DOHH2 (cell line): ENCODE results near the gene DCANP1.

Experiments
- H3F3A ChIP-seq: fragments of 200-600 bp; sonication (generic), shearing (Covaris generic); 2 replicates; pipeline ENCODE4 v1.6.0; 2016; ENCODE audit warnings: antibody characterized with exemption, mild to moderate bottlenecking; ENCODE audit not compliant: control insufficient read depth, insufficient read depth
- H3K27ac ChIP-seq: fragments of 200-600 bp; sonication (generic); 2 replicates; pipeline ENCODE4 v1.5.1; 2014; ENCODE audit warnings: low read depth, mild to moderate bottlenecking, low read length, moderate library complexity
- H3K27me3 ChIP-seq: fragments of 200-600 bp; sonication (generic); 2 replicates; pipeline ENCODE4 v1.6.1; 2014; ENCODE audit warnings: mild to moderate bottlenecking, low read length, mixed read lengths; ENCODE audit not compliant: control insufficient read depth
- H3K36me3 ChIP-seq: fragments of 200-600 bp; sonication (generic); 2 replicates; pipeline ENCODE4 v1.6.1; 2014; ENCODE audit warnings: mild to moderate bottlenecking, low read length, moderate library complexity, mixed read lengths; ENCODE audit not compliant: control insufficient read depth
- H3K4me1 ChIP-seq: fragments of 200-600 bp; sonication (generic); 2 replicates; pipeline ENCODE4 v1.6.1; 2014; ENCODE audit warnings: mild to moderate bottlenecking, low read length, mixed read lengths; ENCODE audit not compliant: control insufficient read depth
- H3K4me2 ChIP-seq: fragments of 200-600 bp; sonication (generic); 2 replicates; pipeline ENCODE4 v1.6.0; 2014; ENCODE audit warnings: mild to moderate bottlenecking, low read length, moderate library complexity
- H3K4me3 ChIP-seq: fragments of 200-600 bp; sonication (generic); 2 replicates; pipeline ENCODE4 v1.5.1; 2014; ENCODE audit warnings: mild to moderate bottlenecking, low read length, mixed read lengths
- H3K79me2 ChIP-seq: fragments of 200-600 bp; sonication (generic); 2 replicates; pipeline ENCODE4 v1.6.1; 2014; ENCODE audit warnings: mild to moderate bottlenecking, low read length, mixed read lengths; ENCODE audit not compliant: control insufficient read depth
- H3K9me2 ChIP-seq: fragments of 200-600 bp; sonication (generic); replicated peaks from 2 replicates; pipeline ENCODE4 v1.6.1; 2014; ENCODE audit warnings: mild to moderate bottlenecking, low read length, mixed read lengths; ENCODE audit not compliant: control insufficient read depth
- H3K9me3 ChIP-seq: fragments of 200-600 bp; sonication (generic); 2 replicates; pipeline ENCODE4 v1.6.1; 2014; ENCODE audit warnings: antibody characterized with exemption, low read length, mixed read lengths; ENCODE audit not compliant: control insufficient read depth, insufficient read depth
- H4K20me1 ChIP-seq: fragments of 200-600 bp; sonication (generic); 2 replicates; pipeline ENCODE4 v1.6.0; 2014; ENCODE audit warnings: low read depth, mild to moderate bottlenecking, antibody characterized with exemption, low read length, moderate library complexity; ENCODE audit not compliant: control insufficient read depth, insufficient read depth
- CTCF ChIP-seq: fragments of 200-600 bp; sonication (generic); IDR thresholded peaks from one replicate; pipeline ENCODE4 v1.5.1; 2014; ENCODE audit warnings: antibody characterized with exemption, mild to moderate bottlenecking, low read depth, low read length; ENCODE audit not compliant: poor library complexity, severe bottlenecking
- EZH2phosphoT487 ChIP-seq: fragments of 200-600 bp; sonication (generic); IDR thresholded peaks from 2 replicates; pipeline ENCODE4 v1.6.1; 2017; ENCODE audit warnings: borderline replicate concordance, mild to moderate bottlenecking, antibody characterized with exemption, low read length, moderate library complexity, mixed read lengths

The DCANP1 gene

DNA sequence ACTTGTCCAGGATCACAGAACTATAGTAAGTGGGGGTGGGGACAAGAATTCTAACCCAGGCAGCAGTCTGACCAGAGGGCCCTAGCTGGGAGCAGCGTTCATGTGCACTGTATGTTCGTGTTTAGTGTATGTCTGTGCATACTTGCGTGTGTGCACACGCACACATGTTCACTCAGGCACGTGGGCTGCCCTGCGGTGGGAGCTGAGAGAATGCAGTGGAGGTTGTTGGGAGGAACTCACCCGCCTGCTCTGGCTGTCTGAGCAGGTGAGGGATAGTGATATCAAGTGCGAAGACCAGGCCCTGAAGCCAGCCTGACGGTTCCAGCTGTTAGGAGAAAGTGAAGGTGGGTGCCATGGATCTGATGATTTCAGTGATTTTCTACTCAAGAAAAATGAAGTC lies 942 bp downstream of the DCANP1 start:
- TF ChIP-seq EZH2phosphoT487, result no peak
- TF ChIP-seq CTCF, result no peak
- Histone ChIP-seq H3K4me3 (no peak overlapping the region), H4K20me1 (no peaks in the 10 kb centered on the region), H3K9me2 (no peaks in the 10 kb centered on the region), H3K27ac (no peak overlapping the region), H3F3A (no peaks in the 10 kb centered on the region), H3K4me1 (no peaks in the 10 kb centered on the region), H3K79me2 (no peaks in the 10 kb centered on the region), H3K4me2 (no peak overlapping the region), H3K9me3 (no peaks in the 10 kb centered on the region), H3K36me3 (no peaks in the 10 kb centered on the region), H3K27me3 (peaks cover 10% of the 10 kb centered on the region; the same call in 1 of the 2 replicates)

DNA sequence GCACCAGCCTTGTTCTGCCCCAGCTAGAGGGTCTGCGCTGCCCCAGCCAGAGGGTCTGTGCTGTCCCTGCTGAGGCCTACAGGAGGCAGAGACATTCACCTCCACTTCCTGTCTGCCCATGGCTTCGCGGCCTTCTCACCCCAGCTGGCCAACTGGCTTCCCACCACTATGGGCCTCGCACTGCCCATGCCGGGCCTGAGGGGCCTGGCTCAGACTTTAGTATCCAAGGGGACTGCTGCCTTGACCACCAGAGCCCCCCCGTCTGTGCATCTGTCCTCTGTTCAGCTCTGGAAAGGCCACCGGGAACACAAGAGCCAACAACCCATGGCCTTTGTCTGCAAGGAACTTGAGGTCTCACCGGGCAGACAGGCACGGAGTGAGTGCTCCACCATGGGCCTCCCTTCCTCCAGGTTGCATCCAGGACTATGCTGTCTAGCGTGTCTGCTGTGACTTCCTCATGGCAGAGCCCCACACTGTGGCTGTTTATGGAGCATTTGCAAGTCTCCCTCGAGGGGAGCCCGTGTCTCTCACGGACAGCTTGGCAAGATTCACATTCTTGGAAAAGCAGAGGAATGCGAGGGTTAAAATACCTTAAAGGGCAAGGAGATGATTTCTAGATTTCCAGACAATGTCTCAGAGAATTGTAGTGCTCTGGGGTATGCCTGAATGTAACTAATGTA lies 1.7 kb downstream of the DCANP1 start:
- Histone ChIP-seq H3K9me3 (no peaks in the 10 kb centered on the region), H4K20me1 (no peaks in the 10 kb centered on the region), H3K4me1 (no peaks in the 10 kb centered on the region), H3K27me3 (peaks cover 12% of the 10 kb centered on the region; the same call in 1 of the 2 replicates), H3K79me2 (no peaks in the 10 kb centered on the region), H3K4me3 (no peak overlapping the region), H3K27ac (no peak overlapping the region), H3K36me3 (no peaks in the 10 kb centered on the region), H3K4me2 (no peak overlapping the region), H3K9me2 (no peaks in the 10 kb centered on the region), H3F3A (no peaks in the 10 kb centered on the region)
- TF ChIP-seq CTCF, result no peak
- no peak for TF ChIP-seq EZH2phosphoT487

GRCh38 chr5:135444881-135445280 lies 2.3 kb downstream of the DCANP1 start:
- H3K79me2 ChIP-seq, result no peaks in the 10 kb centered on the region
- H3K4me3 ChIP-seq, result no peak overlapping the region
- no peaks in the 10 kb centered on the region for H3K9me2 ChIP-seq
- H3K4me2 ChIP-seq, result no peak overlapping the region
- H3K4me1 ChIP-seq, result no peaks in the 10 kb centered on the region
- H3F3A ChIP-seq, result no peaks in the 10 kb centered on the region
- H3K9me3 ChIP-seq, result no peaks in the 10 kb centered on the region
- H3K27me3 ChIP-seq, result peaks cover 7% of the 10 kb centered on the region; the same call in 1 of the 2 replicates
- no peak overlapping the region for H3K27ac ChIP-seq
- no peaks in the 10 kb centered on the region for H3K36me3 ChIP-seq
- no peaks in the 10 kb centered on the region for H4K20me1 ChIP-seq
- no peak for TF ChIP-seq CTCF
